WI38 (cell line): ENCODE data around the gene CISD2.

Source experiments
- H3K4me3 ChIP-seq: 2 replicates; pipeline ENCODE4 v1.5.1; 2011; ENCODE audit warnings: low read depth, mild to moderate bottlenecking, control low read depth, low read length
- CTCF ChIP-seq: IDR thresholded peaks from 2 replicates; pipeline ENCODE4 v1.5.1; 2012; ENCODE audit warnings: low read depth, mild to moderate bottlenecking, control low read depth, low read length

CISD2 gene

GRCh38 chr4:102826105-102826889, 42.5 kb upstream of the CISD2 start:
- peak overlapping the region; percentile 99 for H3K4me3 ChIP-seq
- no peak for TF ChIP-seq CTCF

- peak within 1 kb of the TSS; percentile 99 for H3K4me3 ChIP-seq
- no peak for TF ChIP-seq CTCF
Measured at GRCh38 chr4:102826890-102827673, 41.7 kb upstream of the CISD2 start, which contains the start of gene UBE2D3. Gene UBE2D3, minus strand, starts transcription at chr4:102827551. Its CDS starts 1,043 bp downstream, at chr4:102826508.

GRCh38 chr4:102827674-102828496, 40.9 kb upstream of the CISD2 start:
- peak overlapping the region; percentile 99 for H3K4me3 ChIP-seq
- 0 out of 2 replicates have a peak, but pooled peaks have one; percentile 5 for TF ChIP-seq CTCF

- peak overlapping the region; percentile 99 for H3K4me3 ChIP-seq
- no peak for TF ChIP-seq CTCF
Measured at GRCh38 chr4:102828497-102828808, 40.3 kb upstream of the CISD2 start.

GRCh38 chr4:102829803-102830202, 39.0 kb upstream of the CISD2 start:
- TF ChIP-seq CTCF: no peak
- no peak overlapping the region for H3K4me3 ChIP-seq

- no peak overlapping the region for H3K4me3 ChIP-seq
- no peak for TF ChIP-seq CTCF
Measured at GRCh38 chr4:102832105-102832504, 36.7 kb upstream of the CISD2 start.
